22Rv1 (cell line): ENCODE data around the gene CAPN13.

Experiments used
- ZFX ChIP-seq: fragments of 450-650 bp; IDR thresholded peaks from 2 replicates; pipeline ENCODE4 v1.6.1; 2017; ENCODE audit warnings: antibody characterized with exemption, borderline replicate concordance
- TF ChIP-seq, protein P1 (sequence below): fragments of 450-650 bp; IDR thresholded peaks from 2 replicates; pipeline ENCODE4 v1.5.1; 2017; ENCODE audit warnings: mild to moderate bottlenecking

DNA sequence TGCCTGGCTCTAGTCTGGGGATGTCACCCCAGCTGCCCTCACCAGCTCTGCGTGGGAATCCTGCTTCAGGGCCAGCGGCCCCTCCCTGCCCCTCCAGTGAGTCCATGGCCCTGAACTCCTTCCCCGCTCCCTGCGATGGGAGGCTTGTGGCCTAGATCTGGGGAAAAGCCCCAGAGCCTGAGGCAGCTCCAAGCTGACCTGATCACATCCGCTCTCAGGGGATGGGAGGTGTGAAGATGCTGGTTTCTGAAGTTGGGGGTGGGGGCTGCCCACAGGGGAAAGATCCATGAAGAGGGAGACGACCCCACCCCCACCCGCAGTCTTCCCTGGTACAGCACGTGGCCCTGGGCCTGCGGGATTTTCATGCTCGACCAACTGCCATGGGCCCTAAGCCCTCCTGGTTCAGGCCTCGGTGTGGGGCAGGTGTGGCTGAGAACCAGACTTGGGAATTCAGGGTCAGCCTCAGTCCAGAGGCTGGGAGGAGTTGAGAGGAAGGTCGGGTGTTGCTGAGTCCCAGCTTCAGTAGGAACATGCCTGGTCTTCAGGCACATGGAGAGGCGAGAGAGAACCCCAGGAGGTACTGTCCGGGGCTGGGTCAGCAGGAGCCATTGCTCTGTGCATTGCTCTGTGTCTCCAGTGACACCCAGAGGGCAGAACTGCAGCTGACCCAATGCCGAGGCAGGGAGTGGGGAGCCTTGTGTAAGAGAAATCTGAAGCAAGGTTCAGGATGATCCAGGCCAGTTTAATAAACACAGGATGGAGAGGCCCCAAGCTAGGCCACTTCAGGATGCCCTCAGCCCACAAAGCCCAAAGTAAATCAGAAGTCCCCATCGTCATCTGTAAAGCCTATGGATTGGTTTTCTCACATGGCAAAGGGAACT, 115.1 kb downstream of the CAPN13 start:
- TF ChIP-seq, protein P1, sequence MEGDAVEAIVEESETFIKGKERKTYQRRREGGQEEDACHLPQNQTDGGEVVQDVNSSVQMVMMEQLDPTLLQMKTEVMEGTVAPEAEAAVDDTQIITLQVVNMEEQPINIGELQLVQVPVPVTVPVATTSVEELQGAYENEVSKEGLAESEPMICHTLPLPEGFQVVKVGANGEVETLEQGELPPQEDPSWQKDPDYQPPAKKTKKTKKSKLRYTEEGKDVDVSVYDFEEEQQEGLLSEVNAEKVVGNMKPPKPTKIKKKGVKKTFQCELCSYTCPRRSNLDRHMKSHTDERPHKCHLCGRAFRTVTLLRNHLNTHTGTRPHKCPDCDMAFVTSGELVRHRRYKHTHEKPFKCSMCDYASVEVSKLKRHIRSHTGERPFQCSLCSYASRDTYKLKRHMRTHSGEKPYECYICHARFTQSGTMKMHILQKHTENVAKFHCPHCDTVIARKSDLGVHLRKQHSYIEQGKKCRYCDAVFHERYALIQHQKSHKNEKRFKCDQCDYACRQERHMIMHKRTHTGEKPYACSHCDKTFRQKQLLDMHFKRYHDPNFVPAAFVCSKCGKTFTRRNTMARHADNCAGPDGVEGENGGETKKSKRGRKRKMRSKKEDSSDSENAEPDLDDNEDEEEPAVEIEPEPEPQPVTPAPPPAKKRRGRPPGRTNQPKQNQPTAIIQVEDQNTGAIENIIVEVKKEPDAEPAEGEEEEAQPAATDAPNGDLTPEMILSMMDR, result no peak
- no peak for TF ChIP-seq ZFX
